Neural progenitor cell (in vitro differentiated cells): Measurements from ENCODE around the gene NFIA.

Experiments used
- EZH2 ChIP-seq: fragments of 200-600 bp; sonication (generic); IDR thresholded peaks from 2 replicates; pipeline ENCODE4 v1.6.1; 2017; ENCODE audit warnings: antibody characterized with exemption, mild to moderate bottlenecking, moderate library complexity
- TF ChIP-seq, protein P1 (sequence below): fragments of 200-600 bp; sonication (generic); IDR thresholded peaks from 2 replicates; pipeline ENCODE4 v1.5.1; 2017; ENCODE audit warnings: antibody characterized with exemption, mild to moderate bottlenecking

- TF ChIP-seq EZH2 = no peak
- TF ChIP-seq, protein P1, sequence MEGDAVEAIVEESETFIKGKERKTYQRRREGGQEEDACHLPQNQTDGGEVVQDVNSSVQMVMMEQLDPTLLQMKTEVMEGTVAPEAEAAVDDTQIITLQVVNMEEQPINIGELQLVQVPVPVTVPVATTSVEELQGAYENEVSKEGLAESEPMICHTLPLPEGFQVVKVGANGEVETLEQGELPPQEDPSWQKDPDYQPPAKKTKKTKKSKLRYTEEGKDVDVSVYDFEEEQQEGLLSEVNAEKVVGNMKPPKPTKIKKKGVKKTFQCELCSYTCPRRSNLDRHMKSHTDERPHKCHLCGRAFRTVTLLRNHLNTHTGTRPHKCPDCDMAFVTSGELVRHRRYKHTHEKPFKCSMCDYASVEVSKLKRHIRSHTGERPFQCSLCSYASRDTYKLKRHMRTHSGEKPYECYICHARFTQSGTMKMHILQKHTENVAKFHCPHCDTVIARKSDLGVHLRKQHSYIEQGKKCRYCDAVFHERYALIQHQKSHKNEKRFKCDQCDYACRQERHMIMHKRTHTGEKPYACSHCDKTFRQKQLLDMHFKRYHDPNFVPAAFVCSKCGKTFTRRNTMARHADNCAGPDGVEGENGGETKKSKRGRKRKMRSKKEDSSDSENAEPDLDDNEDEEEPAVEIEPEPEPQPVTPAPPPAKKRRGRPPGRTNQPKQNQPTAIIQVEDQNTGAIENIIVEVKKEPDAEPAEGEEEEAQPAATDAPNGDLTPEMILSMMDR = no peak
Measured at GRCh38 chr1:61241411-61241838, 159.1 kb downstream of the NFIA start.
